Transverse colon (tissue), 4 donors: ENCODE measurements around the gene ALAD. TPM values are rescaled to one million over a fixed set of nuclear protein-coding genes. Genes with fewer than 3 reads are reported as not detected.

ENCODE experiments used
- DNase-seq: peaks from one replicate; pipeline ENCODE4 v3.0.0-alpha.2; 2019
- H3K27ac ChIP-seq, 4 donors: fragments of 200-600 bp; sonication (generic); 2 replicates each; pipeline ENCODE4 v1.5.1; 2016 to 2018; ENCODE audit warnings: inconsistent platforms in 4 of 4
- H3K27me3 ChIP-seq: fragments of 200-600 bp; sonication (generic); 2 replicates; pipeline ENCODE4 v1.5.1; 2017; ENCODE audit warnings: inconsistent platforms
- H3K36me3 ChIP-seq, 4 donors: fragments of 200-600 bp; sonication (generic); 2 replicates each; pipeline ENCODE4 v1.5.1; 2017 to 2019; ENCODE audit warnings: inconsistent platforms in 4 of 4
- H3K4me1 ChIP-seq, 4 donors: fragments of 200-600 bp; sonication (generic); 2 replicates each; pipeline ENCODE4 v1.5.1; 2017 to 2020; ENCODE audit warnings: inconsistent platforms in 4 of 4
- H3K4me3 ChIP-seq, 4 donors: fragments of 200-600 bp; sonication (generic); 1 replicate in 1 of 4; 2 replicates in 3 of 4; pipeline versions ENCODE4 v1.5.1 to v1.6.1; 2017 to 2019; ENCODE audit warnings: inconsistent platforms in 4 of 4
- H3K9me3 ChIP-seq, 2 donors: fragments of 200-600 bp; sonication (generic); 2 replicates each; pipeline ENCODE4 v1.5.1; 2017 to 2019; ENCODE audit warnings: inconsistent platforms in 2 of 2
- CTCF ChIP-seq, 5 experiments: fragments of 200-600 bp in 3 of 5; fragments of 450-650 bp in 2 of 5; sonication (generic) in 3 of 5; IDR thresholded peaks; 1 replicate in 2 of 5; 2 replicates in 3 of 5; pipeline ENCODE4 v1.5.1; 2016 to 2017; ENCODE audit warnings: antibody characterized with exemption in 5 of 5, inconsistent platforms in 3 of 5, mild to moderate bottlenecking in 2 of 5, moderate library complexity in 1 of 5
- EP300 ChIP-seq: sonication (generic); formaldehyde crosslinking; IDR thresholded peaks from one replicate; pipeline ENCODE4 v1.6.1; 2017; ENCODE audit warnings: antibody characterized with exemption, low read depth
- POLR2A ChIP-seq: fragments of 450-650 bp; IDR thresholded peaks from one replicate; pipeline ENCODE4 v1.6.1; 2016; ENCODE audit warnings: antibody characterized with exemption, mild to moderate bottlenecking, moderate library complexity
- POLR2AphosphoS5 ChIP-seq, 3 donors: sonication (generic); formaldehyde crosslinking; IDR thresholded peaks; one replicate each; pipeline ENCODE4 v1.6.1; 2016; ENCODE audit warnings: antibody characterized with exemption in 3 of 3
- WGBS, 2 donors: methylation state at CpG; one replicate each; pipeline ENCODE4 v1.1.5; 2018; ENCODE audit warnings: low coverage in 1 of 2; 5-methylcytosine and 5-hydroxymethylcytosine counted together
- in situ Hi-C, 4 donors: fragments of 200-750 bp; cut with MboI; loops; one replicate each; pipeline versions ENCODE4 v1.15.0 to v1.15.1; 2017; ENCODE audit warnings: low sequenced_read_pairs in 3 of 4, low pct_ligation_motif_present in 1 of 4, low pct_unique_long_range_greater_than_20kb in 1 of 4
- intact Hi-C: fragments of 100-400 bp; cut with DNase I; formaldehyde crosslinking; loops from one replicate; pipeline ENCODE4 v1.15.1; 2023; ENCODE audit warnings: low total_unique reads
- total RNA-seq, 4 donors: library from RNA; depleted of rRNA; stranded (reverse); fragments of >200 nt; gene quantifications; one replicate each; pipeline ENCODE4 v1.1.0, GENCODE V29; 2016

Gene ALAD
- total RNA-seq, 4 donors from 2014 or later = 18.5 to 107 (median 63.0) TPM

- H3K9me3 ChIP-seq = no peaks in the 10 kb centered on the region
- peaks cover 7 to 53% (median 36%) of the 10 kb centered on the region in 4 donors for H3K4me1 ChIP-seq
- 69 to 85% methylated on average over 2 to 5 of the region's 5 CpGs for WGBS, 2 donors
- H3K27ac ChIP-seq = peak overlapping the region in 1 of 4 donors; percentile 37
- H3K4me3 ChIP-seq = no peak overlapping the region
- in situ Hi-C loops = no loop called here
- H3K36me3 ChIP-seq = peaks cover 0 to 3% (median 0%) of the 10 kb centered on the region in 4 donors
- no peaks in the 10 kb centered on the region for H3K27me3 ChIP-seq
- TF ChIP-seq POLR2A (no peak), CTCF (IDR thresholded peaks at IDR 0.05) (no peak), POLR2AphosphoS5 (IDR thresholded peaks at IDR 0.05) (no peak), EP300 (no peak)
- intact Hi-C loops = no loop called here
- DNase-seq = no peak
Observed at GRCh38 chr9:113398796-113399195, 2.3 kb downstream of the ALAD start.

GRCh38 chr9:113397203-113397631 lies 3.9 kb downstream of the ALAD start:
- intact Hi-C loops (no loop called here), in situ Hi-C loops (no loop called here)
- DNase-seq = peak; percentile 59
- no peaks in the 10 kb centered on the region for H3K27me3 ChIP-seq
- WGBS, 2 donors = 67% methylated on average over 1 to 3 of the region's 3 CpGs
- peak overlapping the region in 2 of 4 donors; percentile 11 to 31 for H3K27ac ChIP-seq
- TF ChIP-seq EP300 (no peak), CTCF (IDR thresholded peaks at IDR 0.05) (no peak), POLR2A (no peak), POLR2AphosphoS5 (IDR thresholded peaks at IDR 0.05) (no peak)
- H3K9me3 ChIP-seq = no peaks in the 10 kb centered on the region
- H3K4me3 ChIP-seq = no peak overlapping the region
- peaks cover 0 to 6% (median 0%) of the 10 kb centered on the region in 4 donors for H3K36me3 ChIP-seq
- peaks cover 7 to 53% (median 36%) of the 10 kb centered on the region in 4 donors for H3K4me1 ChIP-seq

- Histone ChIP-seq H3K4me3 (no peak overlapping the region), H3K9me3 (no peaks in the 10 kb centered on the region), H3K4me1 (peaks cover 5 to 44% (median 27%) of the 10 kb centered on the region in 4 donors), H3K36me3 (peaks cover 0 to 23% (median 4%) of the 10 kb centered on the region in 4 donors), H3K27ac (peak overlapping the region in 2 of 4 donors; percentile 20 to 34), H3K27me3 (no peaks in the 10 kb centered on the region)
- whole genome bisulfite sequencing, 2 donors = 83 to 95% methylated on average over 5 to 9 of the region's 9 CpGs
- TF ChIP-seq EP300 = no peak
- TF ChIP-seq POLR2A = no peak
- no peak for TF ChIP-seq CTCF (IDR thresholded peaks at IDR 0.05)
- TF ChIP-seq POLR2AphosphoS5 (IDR thresholded peaks at IDR 0.05) = peak in 1 of 3 donors; percentile 18
- in situ Hi-C loops = no loop called here
- no peak for DNase-seq
- intact Hi-C loops = no loop called here
Observed at GRCh38 chr9:113395000-113395861, 5.9 kb downstream of the ALAD start.

- intact Hi-C loops = no loop called here
- Histone ChIP-seq H3K4me1 (peaks cover 9 to 39% (median 25%) of the 10 kb centered on the region in 4 donors), H3K36me3 (peaks cover 0 to 31% (median 4%) of the 10 kb centered on the region in 4 donors), H3K4me3 (no peak overlapping the region), H3K9me3 (no peaks in the 10 kb centered on the region), H3K27me3 (no peaks in the 10 kb centered on the region), H3K27ac (no peak overlapping the region)
- DNase-seq = no peak
- WGBS, 2 donors = 91 to 100% methylated on average over 1 to 7 of the region's 7 CpGs
- no peak for TF ChIP-seq POLR2A
- TF ChIP-seq POLR2AphosphoS5 (IDR thresholded peaks at IDR 0.05) = no peak
- TF ChIP-seq EP300 = no peak
- no peak for TF ChIP-seq CTCF (IDR thresholded peaks at IDR 0.05)
- in situ Hi-C loops = no loop called here
Observed at GRCh38 chr9:113393281-113393680, 7.8 kb downstream of the ALAD start.
